Measurements from ENCODE around the gene CDX1.

The CDX1 gene

GRCh38 chr5:150146862-150147601, 19.5 kb upstream of the CDX1 start:
- no peak for DNase-seq

- DNase-seq = no peak
Measured at GRCh38 chr5:150147670-150148069, 18.9 kb upstream of the CDX1 start.

GRCh38 chr5:150148117-150148927, 18.3 kb upstream of the CDX1 start:
- no peak for DNase-seq

- no peak for DNase-seq
Measured at GRCh38 chr5:150149618-150150017, 17.0 kb upstream of the CDX1 start.

GRCh38 chr5:150152636-150153462, 13.7 kb upstream of the CDX1 start:
- no peak for DNase-seq

- no peak for DNase-seq
Measured at GRCh38 chr5:150153483-150153882, 13.1 kb upstream of the CDX1 start.

GRCh38 chr5:150153957-150154617, 12.5 kb upstream of the CDX1 start:
- DNase-seq = no peak

GRCh38 chr5:150154618-150155128, 11.9 kb upstream of the CDX1 start:
- DNase-seq = no peak

- DNase-seq = no peak
Measured at GRCh38 chr5:150155258-150156026, 11.1 kb upstream of the CDX1 start, which contains the start of gene PDGFRB. TSS of gene PDGFRB (minus strand) at chr5:150155845. CDS start at chr5:150137047, 18,798 bp downstream.

GRCh38 chr5:150156027-150156368, 10.6 kb upstream of the CDX1 start:
- no peak for DNase-seq

- DNase-seq = no peak
Measured at GRCh38 chr5:150156540-150156939, 10.0 kb upstream of the CDX1 start.

GRCh38 chr5:150157168-150157567, 9.4 kb upstream of the CDX1 start:
- no peak for DNase-seq

GRCh38 chr5:150158170-150158949, 8.2 kb upstream of the CDX1 start:
- DNase-seq = no peak

GRCh38 chr5:150159031-150159430, 7.5 kb upstream of the CDX1 start:
- no peak for DNase-seq

GRCh38 chr5:150159741-150160179, 6.8 kb upstream of the CDX1 start:
- no peak for DNase-seq

- DNase-seq = no peak
Measured at GRCh38 chr5:150160448-150161081, 6.0 kb upstream of the CDX1 start.

GRCh38 chr5:150161242-150162141, 5.1 kb upstream of the CDX1 start:
- peak; percentile 89 for DNase-seq

- no peak for DNase-seq
Measured at GRCh38 chr5:150162142-150162513, 4.5 kb upstream of the CDX1 start.

GRCh38 chr5:150163035-150163434, 3.5 kb upstream of the CDX1 start:
- no peak for DNase-seq
